ENCODE data around the gene MAP3K8.
A peak's percentile ranks its signal among the peaks of the same experiment; 100 is the strongest.

Gene MAP3K8

DNA sequence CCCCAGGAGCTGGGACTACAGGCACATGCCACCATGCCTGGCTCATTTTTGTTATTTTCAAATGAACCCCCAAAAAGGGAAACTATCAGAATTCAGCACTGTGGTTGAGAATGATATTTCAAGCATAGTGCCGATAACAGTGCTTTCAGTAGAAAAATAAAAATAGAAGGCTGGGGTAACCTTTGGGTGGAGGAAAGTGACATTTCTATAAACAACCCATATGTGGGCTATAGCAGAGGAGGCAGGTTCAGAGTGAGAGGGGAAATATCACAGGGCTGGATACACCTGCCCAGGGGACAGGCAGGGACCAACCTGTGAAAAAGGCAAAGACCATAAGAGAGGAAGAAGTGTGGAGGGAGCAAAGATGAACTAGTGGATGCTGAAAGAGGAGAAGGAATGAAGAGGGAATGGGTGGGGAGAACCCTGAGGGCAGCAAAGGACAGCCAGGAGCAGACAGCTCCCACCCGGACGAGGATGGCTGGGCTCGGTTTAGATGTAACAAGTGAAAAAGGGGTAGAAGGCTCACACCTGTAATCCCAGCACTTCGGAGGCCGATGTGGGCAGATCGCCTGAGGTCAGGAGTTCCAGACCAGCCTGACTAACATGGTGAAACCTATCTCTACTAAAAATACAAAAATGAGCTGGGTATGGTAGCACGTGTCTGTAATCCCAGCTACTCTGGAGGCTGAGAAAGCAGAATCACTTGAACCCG is 56.5 kb downstream of the MAP3K8 start:
- no peak for DNase-seq (ENCODE audit: low spot score)

DNA sequence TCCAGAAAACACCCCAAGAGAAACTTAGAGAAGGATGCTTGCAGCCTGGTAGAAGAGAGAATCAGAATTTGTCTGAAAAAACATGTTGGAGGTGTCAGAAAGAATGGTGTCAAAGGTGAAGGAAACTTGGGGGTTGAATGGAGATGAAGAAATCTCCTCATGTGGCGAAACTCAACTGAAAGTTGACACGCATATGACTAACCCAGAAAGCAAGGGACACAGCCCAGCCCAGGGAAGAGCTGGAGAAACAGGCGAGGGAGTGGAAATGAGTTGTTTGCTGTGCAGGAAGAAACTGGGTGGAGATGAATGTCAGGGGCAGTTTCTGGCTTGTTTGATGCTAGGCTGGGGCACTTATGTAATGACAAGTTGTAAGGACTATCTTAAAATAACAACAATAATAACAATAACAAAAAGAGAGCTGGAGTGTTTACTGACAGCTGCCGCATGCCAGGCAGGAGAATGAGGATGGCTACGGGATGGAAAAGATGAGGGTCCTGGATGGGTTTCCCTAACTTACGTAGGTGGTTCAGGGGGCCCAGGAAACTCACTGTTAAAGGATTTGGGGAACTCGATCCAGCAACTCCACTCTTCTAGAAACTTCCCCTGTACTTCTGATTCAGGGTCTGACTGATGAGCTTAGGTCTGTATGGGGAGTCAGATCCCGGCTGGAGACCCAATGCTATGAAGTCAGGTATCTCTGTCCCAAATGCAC is 57.4 kb downstream of the MAP3K8 start:
- no peak for DNase-seq (ENCODE audit: low spot score)

GRCh38 chr10:30491916-30492515 is 58.0 kb downstream of the MAP3K8 start:
- no peak for DNase-seq (ENCODE audit: low spot score)

DNA sequence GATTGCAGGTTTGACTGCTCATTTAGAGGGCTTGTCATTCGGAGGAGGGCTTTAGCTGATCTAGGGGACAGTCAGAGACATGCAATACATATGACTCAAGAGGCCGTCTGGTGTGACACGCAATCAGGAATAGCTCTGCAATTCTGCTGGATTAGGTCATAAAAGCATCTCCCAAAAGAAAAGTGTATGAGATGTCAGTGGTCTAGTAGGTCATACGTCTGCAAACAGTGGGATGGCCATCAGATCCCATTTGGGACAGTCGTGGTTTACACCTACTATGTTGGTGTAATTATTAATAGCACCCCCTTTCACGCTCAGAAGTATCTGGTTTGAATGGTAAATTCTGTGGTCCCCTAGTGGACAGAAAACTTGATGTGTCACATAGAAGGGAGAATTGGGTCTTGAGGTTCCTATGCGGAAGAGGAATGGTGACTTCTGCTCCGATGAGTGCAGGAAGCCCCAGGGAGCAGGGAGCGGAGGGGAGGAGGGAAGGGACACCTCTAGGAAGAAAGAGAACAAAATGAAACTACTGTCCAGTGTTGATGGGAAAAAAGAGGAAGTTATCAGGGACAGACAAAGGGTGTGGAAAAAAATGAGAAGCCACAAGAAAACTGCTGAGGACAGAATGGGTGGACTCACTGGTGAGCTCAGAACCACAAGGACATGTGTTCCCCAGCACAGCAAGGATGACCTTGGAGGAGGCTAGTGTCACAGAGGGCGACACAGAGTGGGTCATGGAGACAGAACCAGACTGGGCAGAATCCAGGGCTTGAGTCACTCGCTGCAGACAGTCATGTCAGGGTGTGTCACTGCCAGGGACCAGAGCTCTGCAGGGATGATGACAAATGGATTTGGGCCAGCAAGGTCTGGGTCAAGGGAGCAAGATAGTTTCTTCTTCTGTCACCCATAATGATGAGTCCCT is 59.9 kb downstream of the MAP3K8 start:
- peak; percentile 4 for DNase-seq (ENCODE audit: low spot score)

GRCh38 chr10:30494558-30494957 is 60.6 kb downstream of the MAP3K8 start:
- DNase-seq (ENCODE audit: low spot score) = no peak

DNA sequence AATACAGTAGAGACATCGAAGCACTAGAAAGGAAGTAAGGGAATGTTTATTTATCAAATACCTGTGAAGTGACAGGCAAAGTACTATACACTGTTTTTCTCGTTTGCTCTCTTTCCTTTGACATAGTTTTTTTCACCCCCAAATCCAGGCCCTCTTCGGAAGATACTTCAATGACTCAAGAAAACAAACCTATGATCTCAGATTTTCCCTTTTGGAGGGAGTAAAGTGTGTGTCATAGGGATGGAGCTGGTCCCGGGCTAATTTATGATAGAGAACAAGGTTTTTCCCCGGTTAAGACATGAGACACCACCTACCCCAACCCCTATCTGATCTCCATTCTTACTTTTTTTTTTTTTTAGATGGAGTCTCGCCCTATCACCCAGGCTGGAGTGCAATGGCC is 61.7 kb downstream of the MAP3K8 start:
- no peak for DNase-seq (ENCODE audit: low spot score)

DNA sequence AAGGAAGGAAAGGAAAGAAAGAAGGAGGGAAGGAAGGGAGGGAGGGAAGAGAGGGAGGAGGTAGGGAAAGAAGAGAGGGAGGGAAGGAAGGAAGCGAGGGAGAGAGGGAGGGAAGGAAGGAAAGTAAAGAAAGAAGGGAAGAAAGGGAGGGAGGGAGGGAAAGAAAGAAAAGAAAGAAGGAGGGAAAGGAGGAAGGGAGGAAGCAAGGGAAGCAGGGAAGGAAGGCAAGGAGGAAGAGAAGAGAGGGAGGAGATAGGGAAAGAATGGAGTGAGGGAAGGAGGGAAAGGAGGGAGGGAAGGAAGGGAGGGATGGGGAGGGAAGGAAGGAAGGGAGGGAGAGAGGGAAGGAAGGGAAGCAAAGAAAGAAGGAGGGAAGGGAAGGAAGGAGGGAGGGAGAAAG is 65.8 kb downstream of the MAP3K8 start:
- DNase-seq (ENCODE audit: low spot score) = no peak

DNA sequence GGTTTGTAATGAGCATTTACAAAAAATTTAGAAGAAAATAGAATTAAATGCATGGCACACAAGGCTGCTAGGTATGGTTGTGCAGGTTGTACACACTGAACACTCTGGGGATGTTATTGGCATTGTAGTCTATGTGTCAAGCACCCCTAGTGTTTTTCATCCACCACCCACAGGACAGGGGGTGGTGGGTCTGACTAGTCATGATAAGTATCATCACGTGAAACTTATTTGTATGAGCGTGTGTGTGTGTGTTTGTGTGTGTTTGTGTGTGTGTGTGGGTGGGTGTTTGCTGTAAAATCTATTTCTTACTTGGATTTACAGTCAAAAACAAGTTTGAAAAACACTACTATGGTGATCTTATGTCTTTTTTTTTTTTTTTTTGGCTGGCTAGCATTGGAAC is 66.5 kb downstream of the MAP3K8 start:
- no peak for DNase-seq (ENCODE audit: low spot score)

- no peak for DNase-seq (ENCODE audit: low spot score)
These were observed 67.0 kb downstream of the MAP3K8 start for GRCh38 chr10:30500963-30501504.

DNA sequence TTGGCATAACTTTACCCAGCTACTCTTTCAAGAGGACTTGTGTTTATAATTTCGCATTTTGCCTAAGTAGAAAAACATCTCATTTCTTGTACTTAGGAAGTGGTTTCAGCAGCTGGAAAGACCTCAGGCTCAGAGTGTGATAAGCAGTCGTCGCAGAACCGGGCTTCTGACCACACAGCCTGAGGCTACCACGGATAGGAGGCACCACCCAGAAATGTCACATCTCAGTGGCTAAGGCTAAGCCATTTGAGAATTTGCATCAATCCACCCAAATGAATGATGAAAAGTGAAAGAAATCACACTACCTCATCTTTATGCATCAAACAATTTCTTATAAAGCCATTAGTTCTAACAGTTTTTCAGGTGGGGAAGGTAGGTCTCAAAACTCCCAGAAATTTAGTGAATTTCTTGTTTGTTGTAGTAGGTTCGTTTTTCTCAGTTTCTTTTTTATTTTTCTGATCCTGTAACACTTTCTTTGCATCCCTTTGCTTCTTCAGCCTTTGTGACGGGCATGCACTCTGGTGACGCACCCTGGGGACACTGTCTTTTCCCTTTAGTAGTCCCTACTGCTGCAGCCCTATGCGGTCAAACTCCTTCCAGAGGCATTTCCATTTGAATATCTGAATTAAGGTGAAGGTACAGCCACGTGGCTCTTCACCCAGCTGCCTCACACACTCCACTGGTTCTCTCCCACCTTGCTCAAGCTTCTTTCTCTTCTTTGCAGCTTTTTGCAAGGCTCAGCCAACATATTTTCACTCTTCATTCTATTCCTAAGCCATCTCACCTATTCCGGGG is 68.5 kb downstream of the MAP3K8 start:
- DNase-seq (ENCODE audit: low spot score) = no peak

DNA sequence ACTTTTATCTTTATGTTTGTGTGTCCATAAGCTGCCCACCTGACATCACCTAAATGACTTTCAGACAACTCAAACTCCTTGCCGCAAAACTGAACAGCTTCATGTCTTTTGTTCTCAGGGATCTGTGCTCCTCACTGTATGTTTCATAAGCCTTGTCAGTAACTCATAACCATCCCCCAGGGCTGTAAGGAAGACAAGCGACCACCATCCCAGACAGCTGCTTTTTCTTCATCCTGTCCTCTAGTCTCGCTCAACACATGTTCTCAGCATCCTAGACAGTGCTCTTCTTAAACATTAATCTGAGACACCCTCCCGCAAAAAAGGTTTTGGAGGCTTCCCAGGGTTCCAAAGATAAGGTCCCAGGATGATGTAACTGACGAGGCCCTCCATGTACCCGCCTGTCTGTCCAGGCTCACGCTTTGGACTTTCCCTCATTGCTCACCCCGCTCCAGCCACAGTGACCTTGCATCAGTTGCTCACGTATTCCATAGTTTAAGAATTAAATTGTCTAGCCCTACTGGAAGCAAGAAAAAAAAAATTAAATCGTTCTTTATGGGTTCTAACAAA is 69.8 kb downstream of the MAP3K8 start:
- no peak for DNase-seq (ENCODE audit: low spot score)

DNA sequence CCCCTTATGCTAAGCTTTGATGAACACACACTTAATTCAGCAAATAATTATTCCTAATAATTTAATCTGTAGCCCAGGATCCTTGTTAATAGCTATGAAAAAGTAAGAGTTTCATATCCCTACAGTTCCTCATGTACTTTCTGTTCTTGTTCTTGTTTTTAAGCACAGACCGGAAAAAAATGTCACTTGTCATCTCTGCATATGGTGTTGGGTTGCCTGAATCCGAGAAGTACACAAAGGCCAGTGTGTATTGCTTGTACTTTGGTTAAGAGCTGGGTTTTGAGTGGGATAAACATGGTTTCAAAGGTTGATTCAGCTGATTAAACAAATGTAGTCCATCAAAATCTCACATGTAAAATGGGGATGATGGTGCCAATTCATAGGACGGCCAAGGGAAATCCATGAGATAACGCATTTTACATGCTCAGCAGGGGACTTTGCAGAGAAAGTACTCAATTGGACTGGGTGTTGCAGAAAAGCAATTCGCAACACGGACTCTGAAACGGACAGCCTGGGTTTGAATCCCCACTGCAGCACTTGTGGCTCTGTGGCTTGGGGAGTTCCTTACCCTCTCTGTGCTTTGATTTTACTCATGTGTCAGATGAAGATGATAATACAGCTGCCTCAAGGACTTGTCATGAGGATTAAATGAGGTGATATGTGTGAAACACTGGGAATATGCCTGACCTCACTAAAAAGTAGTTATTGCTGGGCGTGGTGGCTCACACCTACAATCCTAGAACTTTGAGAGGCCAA is 71.7 kb downstream of the MAP3K8 start:
- DNase-seq (ENCODE audit: low spot score) = no peak

DNA sequence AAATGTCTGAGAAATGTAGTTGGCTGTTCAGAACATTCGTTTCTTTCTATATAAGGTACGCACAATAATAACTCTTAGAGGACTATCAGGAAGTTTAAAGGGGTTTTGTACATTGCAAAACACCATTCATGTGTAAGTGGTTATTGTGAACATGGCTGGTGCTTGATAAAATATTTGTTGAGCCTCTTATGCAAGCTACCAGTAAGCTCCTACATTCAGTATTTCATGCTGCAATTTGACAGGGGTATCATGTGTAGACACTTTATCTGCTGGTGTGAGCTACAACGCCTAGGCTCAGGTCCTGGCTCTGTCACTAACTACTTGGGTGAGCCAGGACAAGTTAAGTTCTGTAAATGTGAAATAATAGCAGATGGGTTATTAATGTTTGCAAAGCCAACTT is 75.5 kb downstream of the MAP3K8 start:
- DNase-seq (ENCODE audit: low spot score) = no peak

- DNase-seq (ENCODE audit: low spot score) = no peak
These were observed 76.4 kb downstream of the MAP3K8 start for GRCh38 chr10:30510184-30510931.

DNA sequence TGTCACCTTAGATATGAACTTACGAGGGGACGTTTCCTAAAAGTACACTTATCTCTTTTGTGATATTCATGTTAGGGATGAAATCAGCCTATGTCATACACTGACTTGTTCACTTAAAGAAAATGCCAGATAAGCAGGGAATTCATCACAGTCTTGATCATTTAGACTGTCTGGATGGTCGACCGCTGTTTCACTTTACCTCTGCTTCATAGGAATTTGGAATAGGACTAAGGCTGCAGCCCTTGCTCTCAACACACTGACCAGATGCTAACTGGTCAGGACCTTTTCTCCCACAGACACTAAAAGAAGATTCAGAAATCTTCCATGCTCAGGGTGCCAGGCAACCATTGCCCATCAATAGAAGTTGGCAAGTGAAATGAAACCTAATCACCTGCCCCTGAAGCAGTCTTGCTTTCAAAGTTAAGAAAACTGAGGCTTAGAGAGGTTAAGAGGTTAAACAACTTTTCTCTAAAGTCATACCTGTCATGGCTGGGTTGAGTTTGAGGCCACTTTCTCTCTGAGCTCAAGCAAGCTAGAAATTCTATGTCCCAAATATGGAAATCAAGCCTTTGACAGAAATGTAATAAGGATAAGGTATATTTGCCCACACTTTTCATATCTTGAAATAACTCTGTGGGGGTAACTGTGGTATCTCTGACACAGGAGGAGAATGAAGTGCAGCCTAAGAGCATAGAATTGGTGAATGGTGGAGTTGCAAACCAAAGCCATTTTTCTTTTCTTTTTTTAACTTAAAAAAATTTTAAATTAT is 77.1 kb downstream of the MAP3K8 start:
- no peak for DNase-seq (ENCODE audit: low spot score)

Data from kidney capillary endothelial cell (primary cell).